K562 (cell line): Measurements from ENCODE around the gene TMC6. TPM values are rescaled to one million over a fixed set of nuclear protein-coding genes. Genes with fewer than 3 reads are reported as not detected.

Experiments
- BRCA1 ChIP-seq, 2 experiments: fragments of 450-650 bp in 1 of 2; sonication (generic) in 1 of 2; formaldehyde crosslinking in 1 of 2; IDR thresholded peaks; 2 replicates each; pipeline versions ENCODE4 v1.5.0 to v1.6.1; 2017 to 2020; ENCODE audit warnings: mild to moderate bottlenecking in 1 of 2, missing genetic modification reagents in 1 of 2
- DMBX1 ChIP-seq: fragments of 250-450 bp; sonication (Bioruptor Pico); IDR thresholded peaks from 2 replicates; pipeline ENCODE4 v1.8.0; 2022; ENCODE audit warnings: inconsistent platforms, mild to moderate bottlenecking, moderate library complexity, borderline replicate concordance
- E2F6 ChIP-seq, 2 experiments: IDR thresholded peaks; 2 replicates each; pipeline ENCODE4 v1.6.1; 2011; ENCODE audit warnings: borderline replicate concordance in 1 of 2, control low read depth in 1 of 2, low read depth in 1 of 2, low read length in 1 of 2, mild to moderate bottlenecking in 1 of 2, mixed read lengths in 1 of 2, moderate library complexity in 1 of 2; ENCODE audit not compliant: insufficient read depth in 1 of 2, insufficient read length in 1 of 2, poor library complexity in 1 of 2, severe bottlenecking in 1 of 2; ENCODE audit errors: extremely low read depth in 1 of 2
- HCFC1 ChIP-seq: IDR thresholded peaks from 2 replicates; pipeline ENCODE4 v1.6.1; 2012; ENCODE audit warnings: low read depth, low read length, improper control_type of control experiment
- HINFP ChIP-seq: fragments of 450-650 bp; conservative IDR thresholded peaks from 2 replicates; pipeline ENCODE4 v1.6.1; 2016; ENCODE audit warnings: missing genetic modification characterization, low read depth, mild to moderate bottlenecking, control low read depth, missing compliant biosample characterization
- HMG20A ChIP-seq: fragments of 450-650 bp; formaldehyde crosslinking; conservative IDR thresholded peaks from 2 replicates; pipeline ENCODE4 v1.4.0; 2020; ENCODE audit warnings: mild to moderate bottlenecking, mixed read lengths
- HSF4 ChIP-seq: fragments of 250-450 bp; sonication (Bioruptor Pico); IDR thresholded peaks from 2 replicates; pipeline ENCODE4 v2.1.2; 2022; ENCODE audit warnings: mild to moderate bottlenecking, moderate library complexity, borderline replicate concordance
- KDM4B ChIP-seq, 2 experiments: fragments of 450-650 bp in 1 of 2; sonication (generic) in 1 of 2; IDR thresholded peaks; 2 replicates each; pipeline ENCODE4 v1.6.1; 2016 to 2017; ENCODE audit warnings: borderline replicate concordance in 2 of 2, antibody characterized with exemption in 1 of 2, low read depth in 1 of 2, mild to moderate bottlenecking in 1 of 2
- KHSRP ChIP-seq: fragments of 450-650 bp; IDR thresholded peaks from 2 replicates; pipeline ENCODE4 v1.6.1; 2017
- NRF1 ChIP-seq, 2 experiments: fragments of 450-650 bp; IDR thresholded peaks in 1 of 2; conservative IDR thresholded peaks in 1 of 2; 2 replicates each; pipeline ENCODE4 v1.6.1; 2014; ENCODE audit warnings: mild to moderate bottlenecking in 2 of 2
- SAFB ChIP-seq: fragments of 200-400 bp; formaldehyde crosslinking; IDR thresholded peaks from 2 replicates; pipeline ENCODE4 v1.6.1; 2017; ENCODE audit warnings: low read depth, low read length, borderline replicate concordance
- SOX6 ChIP-seq: fragments of 450-650 bp; IDR thresholded peaks from 2 replicates; pipeline ENCODE4 v1.6.1; 2014; ENCODE audit warnings: mild to moderate bottlenecking
- TCF3 ChIP-seq: sonication (generic); formaldehyde crosslinking; IDR thresholded peaks from 2 replicates; pipeline ENCODE4 v1.4.0; 2020; ENCODE audit warnings: mild to moderate bottlenecking, missing genetic modification reagents
- YY1 ChIP-seq, 3 experiments: IDR thresholded peaks; 2 replicates each; pipeline ENCODE4 v1.6.1; 2011; ENCODE audit warnings: low read length in 2 of 3, mild to moderate bottlenecking in 2 of 3, moderate library complexity in 2 of 3, borderline replicate concordance in 1 of 3, control low read depth in 1 of 3, low read depth in 1 of 3; ENCODE audit not compliant: insufficient read depth in 3 of 3, insufficient replicate concordance in 2 of 3, control insufficient read depth in 1 of 3, insufficient read length in 1 of 3; ENCODE audit errors: extremely low read depth in 1 of 3
- ZNF253 ChIP-seq: fragments of 250-450 bp; sonication (Bioruptor Pico); conservative IDR thresholded peaks from 2 replicates; pipeline ENCODE4 v1.6.1; 2021; ENCODE audit warnings: mild to moderate bottlenecking
- ZNF282 ChIP-seq: sonication (generic); formaldehyde crosslinking; IDR thresholded peaks from 2 replicates; pipeline ENCODE4 v1.8.1; 2023; ENCODE audit warnings: missing genetic modification reagents
- ZNF316 ChIP-seq: fragments of 450-650 bp; IDR thresholded peaks from 2 replicates; pipeline ENCODE4 v1.6.1; 2016
- polyA plus RNA-seq, 8 experiments: library from polyadenylated mRNA; depleted of rRNA in 4 of 8; stranded (reverse) in 5 of 8; unstranded in 3 of 8; fragments of >200 nt; fragmentation: Nextera tagmentation in 2 of 8; fragmentation: Illumina TruSeq in 1 of 8; extraction: Ambion mirVana in 2 of 8; extraction: Trizol in 1 of 8; gene quantifications; 2 replicates each; pipeline versions ENCODE4 v1.2.1 to v1.2.3, GENCODE V29; 2011 to 2014; ENCODE audit warnings: inconsistent platforms in 1 of 8, missing spikeins in 1 of 8
- total RNA-seq, 7 experiments: library from RNA; depleted of rRNA in 6 of 7; stranded (reverse); fragments of >200 nt in 6 of 7; fragmentation: Illumina TruSeq in 2 of 7; extraction: Trizol in 2 of 7; gene quantifications; 2 replicates each; pipeline versions ENCODE4 v1.2.1 to v1.2.3, GENCODE V29; 2011 to 2021; ENCODE audit warnings: low replicate concordance in 1 of 7
- TF ChIP-seq, protein P1 (sequence below): fragments of 250-450 bp; sonication (Bioruptor Pico); IDR thresholded peaks from 2 replicates; pipeline ENCODE4 v1.4.0; 2020; ENCODE audit warnings: mild to moderate bottlenecking, moderate library complexity, borderline replicate concordance
- TF ChIP-seq, protein P2 (sequence below): fragments of 250-450 bp; sonication (Bioruptor Pico); IDR thresholded peaks from 2 replicates; pipeline ENCODE4 v1.5.0; 2020; ENCODE audit warnings: mild to moderate bottlenecking, borderline replicate concordance

Gene TMC6
- total and polyA plus RNA-seq, 9 of the 15 experiments (the other 6 are each of a cell fraction or from before 2014, with no cell fraction given) = 4.1 to 351 (median 66.9) TPM

DNA sequence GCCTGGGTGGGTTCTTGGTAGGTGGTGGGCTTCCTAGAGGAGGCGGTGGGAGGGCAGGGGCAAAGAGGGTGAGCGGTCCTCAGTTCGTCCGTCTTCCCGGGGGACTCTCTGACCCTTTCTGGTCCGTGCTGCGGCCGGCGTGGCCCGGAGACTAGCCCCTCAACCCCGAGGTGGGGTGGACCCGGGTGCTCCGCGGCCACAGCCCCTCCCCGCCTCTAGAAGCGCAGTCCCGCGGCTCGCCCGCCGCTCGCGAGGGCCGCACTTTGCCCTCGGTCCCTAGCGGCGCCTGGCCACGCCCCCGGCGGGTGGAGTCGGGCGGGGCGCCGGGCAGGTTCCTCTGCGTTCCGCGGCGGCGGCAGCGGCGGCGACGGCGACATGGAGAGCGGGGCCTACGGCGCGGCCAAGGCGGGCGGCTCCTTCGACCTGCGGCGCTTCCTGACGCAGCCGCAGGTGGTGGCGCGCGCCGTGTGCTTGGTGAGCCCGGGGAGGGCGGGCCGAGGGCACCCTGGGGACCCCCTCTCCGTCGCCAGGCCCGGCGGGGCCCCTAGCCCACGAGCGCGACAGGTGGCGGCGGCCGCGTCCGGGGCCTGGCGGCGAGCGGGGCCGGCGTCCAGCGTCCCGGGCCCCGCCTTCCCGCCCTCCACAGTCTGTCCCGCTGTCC lies 39.8 kb upstream of the TMC6 start, which contains the start of gene SYNGR2 (continued):
- TF ChIP-seq YY1 (IDR thresholded peaks at IDR 0.05; ENCODE audit: borderline replicate concordance in 1 of 3, control insufficient read depth in 1 of 3, extremely low read depth in 1 of 3, insufficient read depth in 3 of 3, insufficient read length in 1 of 3, insufficient replicate concordance in 2 of 3, low read depth in 1 of 3, low read length in 2 of 3) (peak in 2 of 3 experiments; percentile 51 to 80), BRCA1 (IDR thresholded peaks at IDR 0.05) (no peak), BRCA1 (CRISPR knock-in tag; IDR thresholded peaks at IDR 0.05) (no peak), ZNF316 (no peak), NRF1 (conservative IDR thresholded peaks at IDR 0.05 in 1 of 2, IDR thresholded peaks at IDR 0.05 in 1 of 2) (peak in 1 of 2 experiments; percentile 60; a peak in 2 of 4 replicates), HMG20A (CRISPR knock-in tag) (no peak), DMBX1 (CRISPR knock-in tag) (no peak), ZNF282 (no peak), ZNF253 (CRISPR knock-in tag) (no peak), TCF3 (CRISPR knock-in tag) (peak; percentile 25), HSF4 (no peak), SAFB (peak; percentile 2; the same call in 1 of the 2 replicates), KDM4B (IDR thresholded peaks at IDR 0.05; ENCODE audit: borderline replicate concordance in 2 of 2, low read depth in 1 of 2) (no peak; a peak in 1 of 4 replicates), KHSRP (no peak), SOX6 (peak; percentile 50), E2F6 (IDR thresholded peaks at IDR 0.05; ENCODE audit: borderline replicate concordance in 1 of 2, extremely low read depth in 1 of 2, insufficient read depth in 1 of 2, insufficient read length in 1 of 2, low read depth in 1 of 2, low read length in 1 of 2, poor library complexity in 1 of 2, severe bottlenecking in 1 of 2) (peak in 1 of 2 experiments; percentile 62), HINFP (tag) (no peak), HCFC1 (peak; percentile 35; the same call in 1 of the 2 replicates)
- TF ChIP-seq, protein P1, sequence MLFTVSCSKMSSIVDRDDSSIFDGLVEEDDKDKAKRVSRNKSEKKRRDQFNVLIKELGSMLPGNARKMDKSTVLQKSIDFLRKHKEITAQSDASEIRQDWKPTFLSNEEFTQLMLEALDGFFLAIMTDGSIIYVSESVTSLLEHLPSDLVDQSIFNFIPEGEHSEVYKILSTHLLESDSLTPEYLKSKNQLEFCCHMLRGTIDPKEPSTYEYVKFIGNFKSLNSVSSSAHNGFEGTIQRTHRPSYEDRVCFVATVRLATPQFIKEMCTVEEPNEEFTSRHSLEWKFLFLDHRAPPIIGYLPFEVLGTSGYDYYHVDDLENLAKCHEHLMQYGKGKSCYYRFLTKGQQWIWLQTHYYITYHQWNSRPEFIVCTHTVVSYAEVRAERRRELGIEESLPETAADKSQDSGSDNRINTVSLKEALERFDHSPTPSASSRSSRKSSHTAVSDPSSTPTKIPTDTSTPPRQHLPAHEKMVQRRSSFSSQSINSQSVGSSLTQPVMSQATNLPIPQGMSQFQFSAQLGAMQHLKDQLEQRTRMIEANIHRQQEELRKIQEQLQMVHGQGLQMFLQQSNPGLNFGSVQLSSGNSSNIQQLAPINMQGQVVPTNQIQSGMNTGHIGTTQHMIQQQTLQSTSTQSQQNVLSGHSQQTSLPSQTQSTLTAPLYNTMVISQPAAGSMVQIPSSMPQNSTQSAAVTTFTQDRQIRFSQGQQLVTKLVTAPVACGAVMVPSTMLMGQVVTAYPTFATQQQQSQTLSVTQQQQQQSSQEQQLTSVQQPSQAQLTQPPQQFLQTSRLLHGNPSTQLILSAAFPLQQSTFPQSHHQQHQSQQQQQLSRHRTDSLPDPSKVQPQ (CRISPR knock-in tag) = no peak
- TF ChIP-seq, protein P2, sequence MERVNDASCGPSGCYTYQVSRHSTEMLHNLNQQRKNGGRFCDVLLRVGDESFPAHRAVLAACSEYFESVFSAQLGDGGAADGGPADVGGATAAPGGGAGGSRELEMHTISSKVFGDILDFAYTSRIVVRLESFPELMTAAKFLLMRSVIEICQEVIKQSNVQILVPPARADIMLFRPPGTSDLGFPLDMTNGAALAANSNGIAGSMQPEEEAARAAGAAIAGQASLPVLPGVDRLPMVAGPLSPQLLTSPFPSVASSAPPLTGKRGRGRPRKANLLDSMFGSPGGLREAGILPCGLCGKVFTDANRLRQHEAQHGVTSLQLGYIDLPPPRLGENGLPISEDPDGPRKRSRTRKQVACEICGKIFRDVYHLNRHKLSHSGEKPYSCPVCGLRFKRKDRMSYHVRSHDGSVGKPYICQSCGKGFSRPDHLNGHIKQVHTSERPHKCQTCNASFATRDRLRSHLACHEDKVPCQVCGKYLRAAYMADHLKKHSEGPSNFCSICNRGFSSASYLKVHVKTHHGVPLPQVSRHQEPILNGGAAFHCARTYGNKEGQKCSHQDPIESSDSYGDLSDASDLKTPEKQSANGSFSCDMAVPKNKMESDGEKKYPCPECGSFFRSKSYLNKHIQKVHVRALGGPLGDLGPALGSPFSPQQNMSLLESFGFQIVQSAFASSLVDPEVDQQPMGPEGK = no peak
